SK-N-SH treated with all-trans-retinoic acid at 6 μM for 48 hours (cell line): ENCODE results near the gene RLN3.
"Not testable (repeated sequence)": the region's sequence is repeated elsewhere in the genome, so short reads cannot be mapped to it uniquely, and the experiment has no call there.

Experiments used
- ATAC-seq: fragments of 200-7000 bp; cut with Tn5 transposase; 3 replicates; pipeline ENCODE4 v1.9.1; 2020; ENCODE audit warnings: mild to moderate bottlenecking, moderate library complexity
- ARNTL ChIP-seq: fragments of 450-650 bp; formaldehyde crosslinking; IDR thresholded peaks from 2 replicates; pipeline ENCODE4 v1.5.0; 2020; ENCODE audit warnings: low read depth, mild to moderate bottlenecking, moderate library complexity, borderline replicate concordance
- CREB5 ChIP-seq: fragments of 250-450 bp; sonication (Bioruptor Pico); IDR thresholded peaks from 2 replicates; pipeline ENCODE4 v1.5.1; 2020; ENCODE audit warnings: low read depth, mild to moderate bottlenecking, moderate library complexity
- CSRNP3 ChIP-seq: fragments of 250-450 bp; sonication (Bioruptor Pico); IDR thresholded peaks from 2 replicates; pipeline ENCODE4 v1.5.1; 2021; ENCODE audit warnings: mild to moderate bottlenecking, moderate library complexity
- ESRRG ChIP-seq: fragments of 250-450 bp; sonication (Bioruptor Pico); IDR thresholded peaks from 2 replicates; pipeline ENCODE4 v1.6.1; 2021; ENCODE audit warnings: mild to moderate bottlenecking
- GLIS3 ChIP-seq: fragments of 250-450 bp; sonication (Bioruptor Pico); IDR thresholded peaks from 2 replicates; pipeline ENCODE4 v1.5.0; 2020; ENCODE audit warnings: mild to moderate bottlenecking, moderate library complexity
- ISL1 ChIP-seq: fragments of 250-450 bp; sonication (Bioruptor Pico); IDR thresholded peaks from 2 replicates; pipeline ENCODE4 v2.1.2; 2022; ENCODE audit warnings: mild to moderate bottlenecking, moderate library complexity
- OSR1 ChIP-seq: fragments of 250-450 bp; sonication (Bioruptor Pico); IDR thresholded peaks from 2 replicates; pipeline ENCODE4 v1.8.0; 2022; ENCODE audit warnings: moderate library complexity, mild to moderate bottlenecking, inconsistent platforms
- PATZ1 ChIP-seq: fragments of 250-450 bp; sonication (Bioruptor Pico); IDR thresholded peaks from 2 replicates; pipeline ENCODE4 v1.8.0; 2020; ENCODE audit warnings: mild to moderate bottlenecking, moderate library complexity, borderline replicate concordance
- POU6F1 ChIP-seq: fragments of 250-450 bp; sonication (Bioruptor Pico); IDR thresholded peaks from 2 replicates; pipeline ENCODE4 v1.8.0; 2021; ENCODE audit warnings: low read depth, mild to moderate bottlenecking, moderate library complexity, borderline replicate concordance
- PPARA ChIP-seq: fragments of 250-450 bp; sonication (Bioruptor Pico); IDR thresholded peaks from 2 replicates; pipeline ENCODE4 v1.5.0; 2020; ENCODE audit warnings: mild to moderate bottlenecking, borderline replicate concordance
- RARB ChIP-seq: fragments of 250-450 bp; sonication (Bioruptor Pico); IDR thresholded peaks from 2 replicates; pipeline ENCODE4 v1.8.0; 2021; ENCODE audit warnings: mild to moderate bottlenecking, moderate library complexity
- SNAI2 ChIP-seq: fragments of 250-450 bp; sonication (Bioruptor Pico); IDR thresholded peaks from 2 replicates; pipeline ENCODE4 v1.5.0; 2020; ENCODE audit warnings: mild to moderate bottlenecking, moderate library complexity
- TOX ChIP-seq: fragments of 250-450 bp; sonication (Bioruptor Pico); IDR thresholded peaks from 2 replicates; pipeline ENCODE4 v1.8.0; 2021; ENCODE audit warnings: mild to moderate bottlenecking, moderate library complexity, borderline replicate concordance
- TSHZ2 ChIP-seq: fragments of 250-450 bp; sonication (Bioruptor Pico); IDR thresholded peaks from 2 replicates; pipeline ENCODE4 v1.5.0; 2020; ENCODE audit warnings: mild to moderate bottlenecking, moderate library complexity
- ZC3H10 ChIP-seq: fragments of 250-450 bp; sonication (Bioruptor Pico); IDR thresholded peaks from 2 replicates; pipeline ENCODE4 v1.5.1; 2021; ENCODE audit warnings: mild to moderate bottlenecking, moderate library complexity
- ZFP3 ChIP-seq: fragments of 250-450 bp; sonication (Bioruptor Pico); IDR thresholded peaks from 2 replicates; pipeline ENCODE4 v1.5.0; 2020; ENCODE audit warnings: mild to moderate bottlenecking, moderate library complexity
- ZFP30 ChIP-seq: fragments of 450-650 bp; formaldehyde crosslinking; IDR thresholded peaks from 2 replicates; pipeline ENCODE4 v1.5.0; 2022; ENCODE audit warnings: mild to moderate bottlenecking, moderate library complexity
- ZNF8 ChIP-seq: fragments of 450-650 bp; formaldehyde crosslinking; IDR thresholded peaks from 2 replicates; pipeline ENCODE4 v1.5.0; 2020; ENCODE audit warnings: mild to moderate bottlenecking, moderate library complexity

RLN3 gene

GRCh38 chr19:14023404-14024235, 4.3 kb upstream of the RLN3 start:
- TF ChIP-seq GLIS3 (no peak), ZFP3 (CRISPR knock-in tag) (no peak), CSRNP3 (no peak), POU6F1 (no peak), PATZ1 (CRISPR knock-in tag) (no peak), ARNTL (no peak), CREB5 (no peak), TOX (CRISPR knock-in tag) (no peak), PPARA (CRISPR knock-in tag) (no peak), OSR1 (CRISPR knock-in tag) (no peak)
- peak; percentile 98 for ATAC-seq

- not testable (repeated sequence) for ATAC-seq
Observed at GRCh38 chr19:14026652-14027192, 1.2 kb upstream of the RLN3 start.

GRCh38 chr19:14028901-14029300, 953 bp downstream of the RLN3 start:
- no peak for ATAC-seq
- TF ChIP-seq ZC3H10 (no peak), ZNF8 (CRISPR knock-in tag) (no peak), ESRRG (CRISPR knock-in tag) (no peak)

- ATAC-seq: peak; percentile 35; the same call in 2 of the 3 replicates
Observed at GRCh38 chr19:14030997-14031718, 3.2 kb downstream of the RLN3 start.

More at GRCh38 chr19:14030997-14031718, 3.2 kb downstream of the RLN3 start:
- TF ChIP-seq POU6F1: no peak
- TF ChIP-seq GLIS3: no peak
- TF ChIP-seq OSR1 (CRISPR knock-in tag): no peak
- TF ChIP-seq ZFP3 (CRISPR knock-in tag): no peak
- TF ChIP-seq ZFP30 (CRISPR knock-in tag): no peak
- no peak for TF ChIP-seq ZNF8 (CRISPR knock-in tag)
- TF ChIP-seq ISL1: no peak
- TF ChIP-seq TSHZ2: no peak
- no peak for TF ChIP-seq RARB (CRISPR knock-in tag)
- no peak for TF ChIP-seq SNAI2
- TF ChIP-seq PPARA (CRISPR knock-in tag): no peak
- TF ChIP-seq, all 23 proteins: peak for 0
